ENCODE data around the gene TNF.

The TNF gene

DNA sequence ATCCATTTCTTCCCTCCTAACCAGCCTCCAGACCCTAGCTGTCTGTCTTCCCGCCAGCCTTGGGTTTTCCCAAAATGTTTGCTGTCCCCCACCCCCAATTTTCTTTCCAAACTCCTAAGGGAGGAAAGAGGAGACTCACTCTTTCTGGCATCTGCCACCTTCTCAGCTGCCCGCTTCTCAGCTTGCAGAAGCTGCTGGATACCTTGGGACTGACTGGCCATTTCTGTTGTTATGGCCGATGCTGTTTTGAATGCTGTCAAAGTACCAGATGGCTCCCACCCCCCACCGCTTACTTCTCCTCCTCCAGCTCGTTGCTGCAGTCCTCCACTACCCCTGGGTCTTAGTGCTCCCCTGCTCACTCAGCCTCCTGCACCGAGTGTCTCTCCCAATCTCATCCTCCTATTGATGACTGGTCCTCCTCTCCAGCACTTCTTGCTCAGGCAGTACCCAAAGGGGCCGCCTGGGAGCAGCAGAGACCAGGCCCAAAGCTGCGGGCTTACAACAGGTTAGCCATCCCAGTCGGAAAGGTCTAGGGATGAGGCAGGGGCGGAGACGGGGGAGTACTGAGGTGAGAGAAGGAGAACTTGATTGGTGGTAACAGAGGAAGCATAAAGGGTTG is 28.9 kb upstream of the TNF start, which contains the start of gene ATP6V1G2 (continued):
- no peak for TF ChIP-seq ZNF433 (tag by site-specific recombination; IDR thresholded peaks at IDR 0.05; ENCODE audit: low read depth)
- 0 out of 2 replicates have a peak, but pooled peaks have one; percentile 31 for TF ChIP-seq ZFP69B (tag by site-specific recombination; IDR thresholded peaks at IDR 0.05)
- peak; percentile 86 for TF ChIP-seq GLIS1 (tag by site-specific recombination; IDR thresholded peaks at IDR 0.05)
- TF ChIP-seq KLF8 (tag by site-specific recombination; IDR thresholded peaks at IDR 0.05): no peak; the same call in 1 of the 2 replicates
- TF ChIP-seq ZNF302 (tag by site-specific recombination; IDR thresholded peaks at IDR 0.05; ENCODE audit: low read depth): no peak
- peak; percentile 34 for TF ChIP-seq EGR2 (tag by site-specific recombination; IDR thresholded peaks at IDR 0.05; ENCODE audit: low read depth)
- TF ChIP-seq ZBTB17 (tag by site-specific recombination; IDR thresholded peaks at IDR 0.05): peak; percentile 87
- TF ChIP-seq ZNF366 (tag by site-specific recombination; conservative IDR thresholded peaks at IDR 0.05): no peak
- TF ChIP-seq FEZF1 (tag by site-specific recombination; IDR thresholded peaks at IDR 0.05): peak; percentile 72
- TF ChIP-seq, protein P1, sequence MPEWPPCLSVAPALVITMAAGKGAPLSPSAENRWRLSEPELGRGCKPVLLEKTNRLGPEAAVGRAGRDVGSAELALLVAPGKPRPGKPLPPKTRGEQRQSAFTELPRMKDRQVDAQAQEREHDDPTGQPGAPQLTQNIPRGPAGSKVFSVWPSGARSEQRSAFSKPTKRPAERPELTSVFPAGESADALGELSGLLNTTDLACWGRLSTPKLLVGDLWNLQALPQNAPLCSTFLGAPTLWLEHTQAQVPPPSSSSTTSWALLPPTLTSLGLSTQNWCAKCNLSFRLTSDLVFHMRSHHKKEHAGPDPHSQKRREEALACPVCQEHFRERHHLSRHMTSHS (tag by site-specific recombination; IDR thresholded peaks at IDR 0.05): no peak
- peak; percentile 85; the same call in 1 of the 2 replicates for TF ChIP-seq ZEB2 (tag by site-specific recombination; IDR thresholded peaks at IDR 0.05)
- TF ChIP-seq ZNF792 (tag by site-specific recombination; IDR thresholded peaks at IDR 0.05): no peak
- TF ChIP-seq, protein P2, sequence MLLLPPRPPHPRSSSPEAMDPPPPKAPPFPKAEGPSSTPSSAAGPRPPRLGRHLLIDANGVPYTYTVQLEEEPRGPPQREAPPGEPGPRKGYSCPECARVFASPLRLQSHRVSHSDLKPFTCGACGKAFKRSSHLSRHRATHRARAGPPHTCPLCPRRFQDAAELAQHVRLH (tag by site-specific recombination; IDR thresholded peaks at IDR 0.05): no peak
- TF ChIP-seq GLIS2 (tag by site-specific recombination; IDR thresholded peaks at IDR 0.05): peak; percentile 75
- peak; percentile 79 for TF ChIP-seq YY2 (tag by site-specific recombination; IDR thresholded peaks at IDR 0.05)
- peak; percentile 8; the same call in 1 of the 2 replicates for TF ChIP-seq ZNF600 (tag by site-specific recombination; IDR thresholded peaks at IDR 0.05)
- TF ChIP-seq IKZF3 (tag by site-specific recombination; IDR thresholded peaks at IDR 0.05): peak; percentile 99
- peak; percentile 59 for TF ChIP-seq ZNF335 (tag by site-specific recombination; conservative IDR thresholded peaks at IDR 0.05)
- TF ChIP-seq ZNF623 (tag by site-specific recombination; IDR thresholded peaks at IDR 0.05): no peak
- peak; percentile 89 for TF ChIP-seq ZNF10 (tag by site-specific recombination; IDR thresholded peaks at IDR 0.05)
- peak; percentile 100 for TF ChIP-seq SCRT2 (tag by site-specific recombination; IDR thresholded peaks at IDR 0.05)
- TF ChIP-seq KLF10 (tag by site-specific recombination; IDR thresholded peaks at IDR 0.05): peak; percentile 37; the same call in 1 of the 2 replicates
- TF ChIP-seq ZNF350 (tag by site-specific recombination; IDR thresholded peaks at IDR 0.05): no peak
- TF ChIP-seq, protein P3, sequence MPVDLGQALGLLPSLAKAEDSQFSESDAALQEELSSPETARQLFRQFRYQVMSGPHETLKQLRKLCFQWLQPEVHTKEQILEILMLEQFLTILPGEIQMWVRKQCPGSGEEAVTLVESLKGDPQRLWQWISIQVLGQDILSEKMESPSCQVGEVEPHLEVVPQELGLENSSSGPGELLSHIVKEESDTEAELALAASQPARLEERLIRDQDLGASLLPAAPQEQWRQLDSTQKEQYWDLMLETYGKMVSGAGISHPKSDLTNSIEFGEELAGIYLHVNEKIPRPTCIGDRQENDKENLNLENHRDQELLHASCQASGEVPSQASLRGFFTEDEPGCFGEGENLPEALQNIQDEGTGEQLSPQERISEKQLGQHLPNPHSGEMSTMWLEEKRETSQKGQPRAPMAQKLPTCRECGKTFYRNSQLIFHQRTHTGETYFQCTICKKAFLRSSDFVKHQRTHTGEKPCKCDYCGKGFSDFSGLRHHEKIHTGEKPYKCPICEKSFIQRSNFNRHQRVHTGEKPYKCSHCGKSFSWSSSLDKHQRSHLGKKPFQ (tag by site-specific recombination; IDR thresholded peaks at IDR 0.05): no peak; the same call in 1 of the 2 replicates
- TF ChIP-seq, protein P4, sequence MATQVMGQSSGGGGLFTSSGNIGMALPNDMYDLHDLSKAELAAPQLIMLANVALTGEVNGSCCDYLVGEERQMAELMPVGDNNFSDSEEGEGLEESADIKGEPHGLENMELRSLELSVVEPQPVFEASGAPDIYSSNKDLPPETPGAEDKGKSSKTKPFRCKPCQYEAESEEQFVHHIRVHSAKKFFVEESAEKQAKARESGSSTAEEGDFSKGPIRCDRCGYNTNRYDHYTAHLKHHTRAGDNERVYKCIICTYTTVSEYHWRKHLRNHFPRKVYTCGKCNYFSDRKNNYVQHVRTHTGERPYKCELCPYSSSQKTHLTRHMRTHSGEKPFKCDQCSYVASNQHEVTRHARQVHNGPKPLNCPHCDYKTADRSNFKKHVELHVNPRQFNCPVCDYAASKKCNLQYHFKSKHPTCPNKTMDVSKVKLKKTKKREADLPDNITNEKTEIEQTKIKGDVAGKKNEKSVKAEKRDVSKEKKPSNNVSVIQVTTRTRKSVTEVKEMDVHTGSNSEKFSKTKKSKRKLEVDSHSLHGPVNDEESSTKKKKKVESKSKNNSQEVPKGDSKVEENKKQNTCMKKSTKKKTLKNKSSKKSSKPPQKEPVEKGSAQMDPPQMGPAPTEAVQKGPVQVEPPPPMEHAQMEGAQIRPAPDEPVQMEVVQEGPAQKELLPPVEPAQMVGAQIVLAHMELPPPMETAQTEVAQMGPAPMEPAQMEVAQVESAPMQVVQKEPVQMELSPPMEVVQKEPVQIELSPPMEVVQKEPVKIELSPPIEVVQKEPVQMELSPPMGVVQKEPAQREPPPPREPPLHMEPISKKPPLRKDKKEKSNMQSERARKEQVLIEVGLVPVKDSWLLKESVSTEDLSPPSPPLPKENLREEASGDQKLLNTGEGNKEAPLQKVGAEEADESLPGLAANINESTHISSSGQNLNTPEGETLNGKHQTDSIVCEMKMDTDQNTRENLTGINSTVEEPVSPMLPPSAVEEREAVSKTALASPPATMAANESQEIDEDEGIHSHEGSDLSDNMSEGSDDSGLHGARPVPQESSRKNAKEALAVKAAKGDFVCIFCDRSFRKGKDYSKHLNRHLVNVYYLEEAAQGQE (tag by site-specific recombination; IDR thresholded peaks at IDR 0.05): no peak
- TF ChIP-seq, protein P5, sequence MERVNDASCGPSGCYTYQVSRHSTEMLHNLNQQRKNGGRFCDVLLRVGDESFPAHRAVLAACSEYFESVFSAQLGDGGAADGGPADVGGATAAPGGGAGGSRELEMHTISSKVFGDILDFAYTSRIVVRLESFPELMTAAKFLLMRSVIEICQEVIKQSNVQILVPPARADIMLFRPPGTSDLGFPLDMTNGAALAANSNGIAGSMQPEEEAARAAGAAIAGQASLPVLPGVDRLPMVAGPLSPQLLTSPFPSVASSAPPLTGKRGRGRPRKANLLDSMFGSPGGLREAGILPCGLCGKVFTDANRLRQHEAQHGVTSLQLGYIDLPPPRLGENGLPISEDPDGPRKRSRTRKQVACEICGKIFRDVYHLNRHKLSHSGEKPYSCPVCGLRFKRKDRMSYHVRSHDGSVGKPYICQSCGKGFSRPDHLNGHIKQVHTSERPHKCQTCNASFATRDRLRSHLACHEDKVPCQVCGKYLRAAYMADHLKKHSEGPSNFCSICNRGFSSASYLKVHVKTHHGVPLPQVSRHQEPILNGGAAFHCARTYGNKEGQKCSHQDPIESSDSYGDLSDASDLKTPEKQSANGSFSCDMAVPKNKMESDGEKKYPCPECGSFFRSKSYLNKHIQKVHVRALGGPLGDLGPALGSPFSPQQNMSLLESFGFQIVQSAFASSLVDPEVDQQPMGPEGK (tag by site-specific recombination; IDR thresholded peaks at IDR 0.05): 0 out of 2 replicates have a peak, but pooled peaks have one; percentile 30
- no peak for TF ChIP-seq ZNF530 (tag by site-specific recombination; IDR thresholded peaks at IDR 0.05; ENCODE audit: low read depth)
- TF ChIP-seq TRIM28 (IDR thresholded peaks at IDR 0.05; ENCODE audit: borderline replicate concordance, low read length): peak; percentile 81; the same call in 1 of the 2 replicates
- peak; percentile 97; the same call in 1 of the 2 replicates for TF ChIP-seq ZSCAN30 (tag by site-specific recombination; IDR thresholded peaks at IDR 0.05)
- TF ChIP-seq, protein P6, sequence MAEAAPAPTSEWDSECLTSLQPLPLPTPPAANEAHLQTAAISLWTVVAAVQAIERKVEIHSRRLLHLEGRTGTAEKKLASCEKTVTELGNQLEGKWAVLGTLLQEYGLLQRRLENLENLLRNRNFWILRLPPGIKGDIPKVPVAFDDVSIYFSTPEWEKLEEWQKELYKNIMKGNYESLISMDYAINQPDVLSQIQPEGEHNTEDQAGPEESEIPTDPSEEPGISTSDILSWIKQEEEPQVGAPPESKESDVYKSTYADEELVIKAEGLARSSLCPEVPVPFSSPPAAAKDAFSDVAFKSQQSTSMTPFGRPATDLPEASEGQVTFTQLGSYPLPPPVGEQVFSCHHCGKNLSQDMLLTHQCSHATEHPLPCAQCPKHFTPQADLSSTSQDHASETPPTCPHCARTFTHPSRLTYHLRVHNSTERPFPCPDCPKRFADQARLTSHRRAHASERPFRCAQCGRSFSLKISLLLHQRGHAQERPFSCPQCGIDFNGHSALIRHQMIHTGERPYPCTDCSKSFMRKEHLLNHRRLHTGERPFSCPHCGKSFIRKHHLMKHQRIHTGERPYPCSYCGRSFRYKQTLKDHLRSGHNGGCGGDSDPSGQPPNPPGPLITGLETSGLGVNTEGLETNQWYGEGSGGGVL (tag by site-specific recombination; IDR thresholded peaks at IDR 0.05): peak; percentile 54
- peak; percentile 8; the same call in 1 of the 2 replicates for TF ChIP-seq ZNF76 (tag by site-specific recombination; IDR thresholded peaks at IDR 0.05; ENCODE audit: borderline replicate concordance, low read depth)
